GM12865 (cell line): ENCODE results near the gene IP6K3.

Source experiments
- DNase-seq: peaks from one replicate; pipeline ENCODE4 v3.0.0; 2010; ENCODE audit warnings: low read depth
- H3K4me3 ChIP-seq: 2 replicates; pipeline ENCODE4 v1.5.1; 2011; ENCODE audit warnings: mild to moderate bottlenecking, low read depth, low read length, control low read depth
- TF ChIP-seq, protein P1 (sequence below): IDR thresholded peaks from 2 replicates; pipeline ENCODE4 v1.5.1; 2011; ENCODE audit warnings: low read length, control low read depth, low read depth, inconsistent platforms; ENCODE audit not compliant: insufficient read depth; ENCODE audit errors: missing control alignments

The IP6K3 gene

GRCh38 chr6:33712914-33713313, 33.8 kb downstream of the IP6K3 start:
- no peak for DNase-seq
- TF ChIP-seq, protein P1, sequence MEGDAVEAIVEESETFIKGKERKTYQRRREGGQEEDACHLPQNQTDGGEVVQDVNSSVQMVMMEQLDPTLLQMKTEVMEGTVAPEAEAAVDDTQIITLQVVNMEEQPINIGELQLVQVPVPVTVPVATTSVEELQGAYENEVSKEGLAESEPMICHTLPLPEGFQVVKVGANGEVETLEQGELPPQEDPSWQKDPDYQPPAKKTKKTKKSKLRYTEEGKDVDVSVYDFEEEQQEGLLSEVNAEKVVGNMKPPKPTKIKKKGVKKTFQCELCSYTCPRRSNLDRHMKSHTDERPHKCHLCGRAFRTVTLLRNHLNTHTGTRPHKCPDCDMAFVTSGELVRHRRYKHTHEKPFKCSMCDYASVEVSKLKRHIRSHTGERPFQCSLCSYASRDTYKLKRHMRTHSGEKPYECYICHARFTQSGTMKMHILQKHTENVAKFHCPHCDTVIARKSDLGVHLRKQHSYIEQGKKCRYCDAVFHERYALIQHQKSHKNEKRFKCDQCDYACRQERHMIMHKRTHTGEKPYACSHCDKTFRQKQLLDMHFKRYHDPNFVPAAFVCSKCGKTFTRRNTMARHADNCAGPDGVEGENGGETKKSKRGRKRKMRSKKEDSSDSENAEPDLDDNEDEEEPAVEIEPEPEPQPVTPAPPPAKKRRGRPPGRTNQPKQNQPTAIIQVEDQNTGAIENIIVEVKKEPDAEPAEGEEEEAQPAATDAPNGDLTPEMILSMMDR = no peak
- no peak overlapping the region for H3K4me3 ChIP-seq

GRCh38 chr6:33711140-33712129, 35.3 kb downstream of the IP6K3 start, which contains the start of gene UQCC2:
Gene UQCC2 (minus strand): TSS chr6:33711700. CDS start chr6:33711686, 14 bp downstream.
- H3K4me3 ChIP-seq = peak within 1 kb of the TSS; percentile 76
- DNase-seq = peak; percentile 98
- TF ChIP-seq, protein P1 = peak; percentile 50

DNA sequence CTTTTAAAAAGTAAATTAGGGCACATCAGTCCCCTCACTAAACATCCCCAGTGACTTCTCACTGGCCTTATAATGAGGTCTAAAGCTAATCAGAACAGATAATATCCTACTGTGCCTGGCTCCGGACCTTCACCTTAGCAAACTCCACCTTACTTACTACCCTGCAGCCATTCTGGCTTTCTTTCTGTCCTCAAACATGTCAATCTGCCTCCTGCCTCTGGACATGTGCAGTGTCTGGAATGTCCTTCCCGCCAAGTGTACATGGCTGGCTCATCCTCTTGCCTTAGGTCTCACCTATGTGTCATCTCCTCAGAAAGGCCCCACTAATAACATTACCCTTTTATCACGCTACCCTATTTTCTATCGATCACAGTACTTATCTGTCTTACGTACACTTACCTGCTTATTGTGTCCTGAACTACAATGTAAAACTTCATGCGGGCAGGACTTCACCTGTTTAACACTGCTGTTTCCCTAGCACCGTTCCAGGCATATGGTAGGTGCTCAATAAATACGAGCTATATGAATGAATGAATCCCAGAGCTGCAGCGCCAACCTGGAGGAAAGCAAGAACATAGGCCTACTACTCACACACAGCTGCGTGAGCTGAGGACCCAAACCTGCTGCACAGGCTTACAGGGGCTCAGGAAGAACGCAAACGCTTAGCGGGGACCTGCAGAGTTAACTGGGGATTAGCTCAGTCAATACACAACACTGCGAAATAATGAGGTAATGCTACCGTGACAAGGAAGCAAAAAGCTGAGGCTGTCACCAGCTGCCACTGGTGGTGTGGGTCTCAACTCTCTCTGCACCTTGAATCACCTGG, 36.2 kb downstream of the IP6K3 start:
- H3K4me3 ChIP-seq = peak overlapping the region; percentile 76
- DNase-seq = peak; percentile 33

GRCh38 chr6:33709605-33710295, 37.0 kb downstream of the IP6K3 start:
- no peak for DNase-seq
- H3K4me3 ChIP-seq = no peak overlapping the region
- TF ChIP-seq, protein P1 = no peak

More for the DNA sequence above, 36.2 kb downstream of the IP6K3 start:
- TF ChIP-seq, protein P1 = no peak

DNA sequence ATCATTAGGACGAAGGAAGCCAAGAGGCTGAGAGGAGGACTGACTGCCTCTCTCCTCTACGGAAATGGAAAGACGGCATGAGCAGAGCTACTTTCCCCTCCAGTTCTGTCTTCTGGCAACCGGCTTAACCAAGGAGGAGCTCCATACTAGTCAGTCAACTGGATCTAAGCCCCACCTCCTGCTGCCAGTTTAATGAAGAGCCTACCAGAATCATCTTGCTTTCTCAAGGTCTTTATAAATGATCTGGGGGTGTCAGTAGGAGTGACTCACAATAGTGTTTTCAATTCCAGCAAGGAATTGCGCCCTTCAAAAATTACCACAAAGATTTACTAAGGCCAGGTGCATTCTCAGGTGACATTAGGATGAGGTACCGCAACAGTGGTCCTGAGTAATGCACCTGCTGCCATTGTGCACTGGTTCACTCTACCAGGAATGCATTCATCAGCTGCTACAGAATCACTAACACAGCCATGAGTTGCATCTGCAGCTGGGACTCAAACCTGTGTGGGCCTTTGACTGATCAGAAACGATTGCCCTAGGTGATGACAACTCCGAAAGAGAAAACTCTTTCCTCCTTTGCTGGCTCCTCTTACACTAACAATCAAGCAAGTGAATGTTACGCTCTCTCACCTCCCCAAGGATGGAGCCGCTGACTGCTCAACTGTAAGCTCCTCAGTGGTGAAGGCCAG, 38.0 kb downstream of the IP6K3 start:
- TF ChIP-seq, protein P1 = no peak
- no peak for DNase-seq
- no peak overlapping the region for H3K4me3 ChIP-seq

- H3K4me3 ChIP-seq = no peak overlapping the region
- DNase-seq = no peak
- TF ChIP-seq, protein P1 = no peak
Measured at GRCh38 chr6:33707771-33708170, 38.9 kb downstream of the IP6K3 start.
